ENCODE measurements around the gene TMEM119. TPM values are rescaled to one million over a fixed set of nuclear protein-coding genes. Genes with fewer than 3 reads are reported as not detected.

Gene TMEM119
- total and polyA plus RNA-seq, 2 of the 13 experiments (the other 11 are each of a cell fraction or from before 2014, with no cell fraction given), result not detected

GRCh38 chr12:108620236-108620879 lies 22.5 kb upstream of the TMEM119 start (continued):
- no peak for TF ChIP-seq ZNF607 (CRISPR knock-in tag; IDR thresholded peaks at IDR 0.05; ENCODE audit: borderline replicate concordance)
- 0 out of 2 replicates have a peak, but pooled peaks have one; percentile 17 for TF ChIP-seq PRDM10 (CRISPR knock-in tag; IDR thresholded peaks at IDR 0.05; ENCODE audit: low read depth)
- no peak for TF ChIP-seq ATF5 (CRISPR knock-in tag; IDR thresholded peaks at IDR 0.05; ENCODE audit: low read depth)
- TF ChIP-seq CEBPB (IDR thresholded peaks at IDR 0.05; ENCODE audit: borderline replicate concordance, low read depth, low read length), result peak; percentile 99
- TF ChIP-seq ZNF576 (CRISPR knock-in tag; IDR thresholded peaks at IDR 0.05), result no peak
- no peak for TF ChIP-seq NFYB (CRISPR knock-in tag; IDR thresholded peaks at IDR 0.05)
- no peak for TF ChIP-seq ZBTB7A (CRISPR knock-in tag; IDR thresholded peaks at IDR 0.05)
- no peak for TF ChIP-seq GLMP (CRISPR knock-in tag; IDR thresholded peaks at IDR 0.05; ENCODE audit: borderline replicate concordance)
- no peak for TF ChIP-seq ZSCAN5A (CRISPR knock-in tag; IDR thresholded peaks at IDR 0.05; ENCODE audit: borderline replicate concordance)
- TF ChIP-seq ZSCAN25 (CRISPR knock-in tag; IDR thresholded peaks at IDR 0.05), result no peak
- peak in 1 of 2 experiments; percentile 33; a peak in 1 of 4 replicates for TF ChIP-seq EP300 (IDR thresholded peaks at IDR 0.05; ENCODE audit: low read depth in 2 of 2, low read length in 2 of 2)
- peak; percentile 8; the same call in 1 of the 2 replicates for TF ChIP-seq EP300 (CRISPR knock-in tag; IDR thresholded peaks at IDR 0.05; ENCODE audit: borderline replicate concordance)
- TF ChIP-seq PRDM4 (CRISPR knock-in tag; IDR thresholded peaks at IDR 0.05; ENCODE audit: borderline replicate concordance), result no peak
- TF ChIP-seq MAF1 (CRISPR knock-in tag; IDR thresholded peaks at IDR 0.05; ENCODE audit: borderline replicate concordance), result no peak
- no peak for TF ChIP-seq ZNF264 (CRISPR knock-in tag; IDR thresholded peaks at IDR 0.05)
- TF ChIP-seq SETDB1 (CRISPR knock-in tag; IDR thresholded peaks at IDR 0.05; ENCODE audit: borderline replicate concordance), result no peak
- TF ChIP-seq ZNF501 (CRISPR knock-in tag; IDR thresholded peaks at IDR 0.05), result no peak
- TF ChIP-seq ZKSCAN1 (IDR thresholded peaks at IDR 0.05; ENCODE audit: low read length), result peak; percentile 32; the same call in 1 of the 2 replicates
- TF ChIP-seq ZNF678 (CRISPR knock-in tag; IDR thresholded peaks at IDR 0.05), result no peak
